ENCODE results near the gene PTPRG. TPM values are rescaled to one million over a fixed set of nuclear protein-coding genes. Genes with fewer than 3 reads are reported as not detected.

Gene PTPRG
- total RNA-seq, 6 experiments from 2014 or later = 11.7 to 27.8 (median 14.7) TPM

- no peak for TF ChIP-seq POLR2A (IDR thresholded peaks at IDR 0.05)
- TF ChIP-seq CTCF (IDR thresholded peaks at IDR 0.05) = no peak
- Histone ChIP-seq H3K4me1 (no peaks in the 10 kb centered on the region), H3K27me3 (no peaks in the 10 kb centered on the region), H3K36me3 (no peaks in the 10 kb centered on the region), H3K9me3 (no peaks in the 10 kb centered on the region), H3K4me3 (no peak overlapping the region), H3K27ac (no peak overlapping the region)
- 86% methylated on average over 3 of the region's 3 CpGs for WGBS (ENCODE audit: insufficient coverage, low coverage, low lambda C conversion rate, missing lambda C conversion rate)
- intact Hi-C loops (cut with DNase I) = no loop called here
- DNase-seq (no peak), ATAC-seq (no peak)
Observed at GRCh38 chr3:62335196-62335595, 773.8 kb downstream of the PTPRG start.

- no peak overlapping the region for H3K27ac ChIP-seq
- H3K4me3 ChIP-seq = no peak overlapping the region
- no peaks in the 10 kb centered on the region for H3K4me1 ChIP-seq
- ATAC-seq = no peak
- intact Hi-C loops (cut with DNase I) = loop anchor here in 1 of 2 donors (10.0 kb wide), 1 partner anchor 211 kb away; no protein-coding TSS in a partner anchor
- TF ChIP-seq CTCF (IDR thresholded peaks at IDR 0.05) (no peak), POLR2A (IDR thresholded peaks at IDR 0.05) (no peak)
- DNase-seq = no peak
- H3K9me3 ChIP-seq = no peaks in the 10 kb centered on the region
- WGBS (ENCODE audit: insufficient coverage, low coverage, low lambda C conversion rate, missing lambda C conversion rate) = 54% methylated on average over 2 of the region's 2 CpGs
- no peaks in the 10 kb centered on the region for H3K27me3 ChIP-seq
- H3K36me3 ChIP-seq = no peaks in the 10 kb centered on the region
Observed at GRCh38 chr3:62343755-62344154, 782.4 kb downstream of the PTPRG start.

Small RNA genes lying within 50 kb of the gene (small RNA-seq; reads per million reads assigned to genes)
- gene RF00019 (0 reads per million in 2 experiments), gene RNU2-10P (0 reads per million in 2 experiments)

Data from right lobe of liver (tissue), 6 donors.